Type B pancreatic cell (in vitro differentiated cells): ENCODE data around the gene IPO4. TPM values are rescaled to one million over a fixed set of nuclear protein-coding genes. Genes with fewer than 3 reads are reported as not detected.
"Not testable (repeated sequence)": the region's sequence is repeated elsewhere in the genome, so short reads cannot be mapped to it uniquely, and the experiment has no call there.

ENCODE experiments used
- DNase-seq: peaks from one replicate; pipeline ENCODE4 v3.0.0; 2021; ENCODE audit warnings: mixed read lengths; ENCODE audit not compliant: unreplicated experiment; ENCODE audit errors: extremely low spot score
- H3K27ac Mint-ChIP-seq: 2 replicates; pipeline ENCODE4 v1.8.0; 2021; ENCODE audit warnings: mild to moderate bottlenecking, mixed read lengths
- H3K27me3 Mint-ChIP-seq: 2 replicates; pipeline ENCODE4 v1.8.0; 2021; ENCODE audit warnings: mixed read lengths
- H3K36me3 Mint-ChIP-seq: 2 replicates; pipeline ENCODE4 v1.8.0; 2021; ENCODE audit warnings: mixed read lengths
- H3K4me1 Mint-ChIP-seq: one replicate; pipeline ENCODE4 v1.8.0; 2021; ENCODE audit warnings: mixed read lengths; ENCODE audit not compliant: unreplicated experiment
- H3K4me3 Mint-ChIP-seq: 2 replicates; pipeline ENCODE4 v1.8.0; 2021; ENCODE audit warnings: mild to moderate bottlenecking, mixed read lengths
- H3K9me3 Mint-ChIP-seq: 2 replicates; pipeline ENCODE4 v1.8.0; 2021; ENCODE audit warnings: mixed read lengths
- total RNA-seq: library from RNA; stranded (reverse); gene quantifications from 2 replicates; pipeline ENCODE4 v1.2.1, GENCODE V29; 2021; ENCODE audit warnings: low replicate concordance
- TF ChIP-seq, protein P1 (sequence below): fragments of 200-600 bp; sonication (generic); conservative IDR thresholded peaks from 2 replicates; pipeline ENCODE4 v1.5.0; 2021; ENCODE audit warnings: antibody characterized with exemption, mild to moderate bottlenecking

Gene IPO4
- total RNA-seq, 1 donor from 2014 or later = 67.1 TPM

- no peaks in the 10 kb centered on the region for H3K9me3 Mint-ChIP-seq
- no peak overlapping the region for H3K4me3 Mint-ChIP-seq
- H3K27me3 Mint-ChIP-seq = no peaks in the 10 kb centered on the region
- peaks cover 13% of the 10 kb centered on the region for H3K4me1 Mint-ChIP-seq
- peaks cover 9% of the 10 kb centered on the region for H3K36me3 Mint-ChIP-seq
- TF ChIP-seq, protein P1, sequence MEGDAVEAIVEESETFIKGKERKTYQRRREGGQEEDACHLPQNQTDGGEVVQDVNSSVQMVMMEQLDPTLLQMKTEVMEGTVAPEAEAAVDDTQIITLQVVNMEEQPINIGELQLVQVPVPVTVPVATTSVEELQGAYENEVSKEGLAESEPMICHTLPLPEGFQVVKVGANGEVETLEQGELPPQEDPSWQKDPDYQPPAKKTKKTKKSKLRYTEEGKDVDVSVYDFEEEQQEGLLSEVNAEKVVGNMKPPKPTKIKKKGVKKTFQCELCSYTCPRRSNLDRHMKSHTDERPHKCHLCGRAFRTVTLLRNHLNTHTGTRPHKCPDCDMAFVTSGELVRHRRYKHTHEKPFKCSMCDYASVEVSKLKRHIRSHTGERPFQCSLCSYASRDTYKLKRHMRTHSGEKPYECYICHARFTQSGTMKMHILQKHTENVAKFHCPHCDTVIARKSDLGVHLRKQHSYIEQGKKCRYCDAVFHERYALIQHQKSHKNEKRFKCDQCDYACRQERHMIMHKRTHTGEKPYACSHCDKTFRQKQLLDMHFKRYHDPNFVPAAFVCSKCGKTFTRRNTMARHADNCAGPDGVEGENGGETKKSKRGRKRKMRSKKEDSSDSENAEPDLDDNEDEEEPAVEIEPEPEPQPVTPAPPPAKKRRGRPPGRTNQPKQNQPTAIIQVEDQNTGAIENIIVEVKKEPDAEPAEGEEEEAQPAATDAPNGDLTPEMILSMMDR = no peak
- no peak overlapping the region for H3K27ac Mint-ChIP-seq
- DNase-seq = no peak
Measured at GRCh38 chr14:24219080-24219479, 30.5 kb upstream of the IPO4 start.

- not testable (repeated sequence) for H3K27ac Mint-ChIP-seq, H3K4me3 Mint-ChIP-seq
Measured at GRCh38 chr14:24216876-24217275, 28.3 kb upstream of the IPO4 start.

DNA sequence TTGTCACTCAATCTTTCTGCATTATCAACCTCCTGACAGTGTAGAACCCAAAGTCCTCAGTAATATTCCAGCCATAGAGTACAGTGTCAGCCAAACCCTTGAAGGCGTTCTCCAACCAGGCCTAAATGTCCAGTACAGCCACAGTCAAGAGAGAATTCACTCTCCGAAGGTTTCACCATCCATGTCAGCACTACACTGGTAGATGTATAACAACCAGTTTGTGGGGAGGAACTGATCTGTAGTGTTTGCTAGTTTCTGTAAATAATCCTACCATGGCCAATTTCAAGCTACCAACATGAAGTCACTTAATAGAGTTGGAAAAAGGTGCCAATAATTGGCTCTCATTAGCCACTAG lies 27.7 kb upstream of the IPO4 start:
- H3K4me1 Mint-ChIP-seq = peaks cover 27% of the 10 kb centered on the region
- TF ChIP-seq, protein P1 = no peak
- DNase-seq = no peak
- no peaks in the 10 kb centered on the region for H3K9me3 Mint-ChIP-seq
- peak overlapping the region; percentile 96 for H3K4me3 Mint-ChIP-seq
- no peaks in the 10 kb centered on the region for H3K27me3 Mint-ChIP-seq
- peaks cover 14% of the 10 kb centered on the region for H3K36me3 Mint-ChIP-seq
- H3K27ac Mint-ChIP-seq = peak overlapping the region; percentile 88

More at GRCh38 chr14:24216876-24217275, 28.3 kb upstream of the IPO4 start:
- DNase-seq, H3K9me3 Mint-ChIP-seq, H3K27me3 Mint-ChIP-seq: not testable (repeated sequence)
- H3K4me1 Mint-ChIP-seq = peaks cover 22% of the 10 kb centered on the region
- peaks cover 14% of the 10 kb centered on the region for H3K36me3 Mint-ChIP-seq

DNA sequence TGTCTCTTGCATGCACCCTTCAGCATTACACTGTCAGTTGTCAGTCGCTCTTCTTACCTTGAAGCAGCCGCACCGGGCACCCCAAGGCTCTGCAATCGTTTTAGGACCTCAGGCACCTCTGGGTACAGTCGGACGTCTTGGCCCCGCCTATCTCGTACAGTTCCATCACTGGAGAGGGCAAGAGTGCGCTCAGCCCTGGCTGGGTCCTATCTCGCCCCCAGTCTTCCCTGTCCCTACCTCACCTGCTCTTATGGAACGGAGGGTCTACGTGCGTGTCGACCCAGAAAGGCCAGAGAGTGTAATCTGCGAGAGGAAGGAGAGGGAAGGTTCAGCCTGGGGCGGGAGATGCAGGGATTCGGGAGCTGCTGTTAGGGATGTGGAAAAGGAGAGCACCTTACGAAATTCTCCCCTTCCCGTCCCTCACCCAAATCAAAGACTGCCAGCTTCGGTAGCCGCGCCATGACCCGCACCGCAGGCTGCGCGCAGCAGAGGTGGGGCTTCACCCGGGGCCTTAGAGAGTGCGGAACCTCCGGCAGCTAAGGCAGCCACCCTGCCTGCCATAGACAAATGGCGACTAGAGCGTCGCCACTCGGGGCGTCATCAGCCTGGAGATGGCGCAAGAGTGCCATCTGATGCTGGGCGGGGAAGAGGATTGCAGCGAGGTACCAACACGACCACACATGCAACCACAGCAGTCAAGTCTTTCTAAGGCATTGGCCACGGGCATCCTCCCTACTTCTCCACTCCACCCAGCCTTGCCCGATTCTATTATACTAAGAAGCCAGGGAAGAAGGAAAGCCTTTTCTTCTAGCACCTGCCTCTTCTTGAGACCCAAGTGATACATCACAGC lies 27.1 kb upstream of the IPO4 start, which contains the start of gene MDP1:
Gene MDP1 (minus strand): TSS at position 572 of the 850 bp plus-strand sequence. CDS start 111 bp downstream, at position 461.
- TF ChIP-seq, protein P1 = peak; percentile 64
- H3K27ac Mint-ChIP-seq = peak within 1 kb of the TSS; percentile 88
- peaks cover 27% of the 10 kb centered on the region for H3K4me1 Mint-ChIP-seq
- peaks cover 14% of the 10 kb centered on the region for H3K36me3 Mint-ChIP-seq
- peak; percentile 79 for DNase-seq
- H3K27me3 Mint-ChIP-seq = no peaks in the 10 kb centered on the region
- H3K9me3 Mint-ChIP-seq = no peaks in the 10 kb centered on the region
- H3K4me3 Mint-ChIP-seq = peak within 1 kb of the TSS; percentile 96

DNA sequence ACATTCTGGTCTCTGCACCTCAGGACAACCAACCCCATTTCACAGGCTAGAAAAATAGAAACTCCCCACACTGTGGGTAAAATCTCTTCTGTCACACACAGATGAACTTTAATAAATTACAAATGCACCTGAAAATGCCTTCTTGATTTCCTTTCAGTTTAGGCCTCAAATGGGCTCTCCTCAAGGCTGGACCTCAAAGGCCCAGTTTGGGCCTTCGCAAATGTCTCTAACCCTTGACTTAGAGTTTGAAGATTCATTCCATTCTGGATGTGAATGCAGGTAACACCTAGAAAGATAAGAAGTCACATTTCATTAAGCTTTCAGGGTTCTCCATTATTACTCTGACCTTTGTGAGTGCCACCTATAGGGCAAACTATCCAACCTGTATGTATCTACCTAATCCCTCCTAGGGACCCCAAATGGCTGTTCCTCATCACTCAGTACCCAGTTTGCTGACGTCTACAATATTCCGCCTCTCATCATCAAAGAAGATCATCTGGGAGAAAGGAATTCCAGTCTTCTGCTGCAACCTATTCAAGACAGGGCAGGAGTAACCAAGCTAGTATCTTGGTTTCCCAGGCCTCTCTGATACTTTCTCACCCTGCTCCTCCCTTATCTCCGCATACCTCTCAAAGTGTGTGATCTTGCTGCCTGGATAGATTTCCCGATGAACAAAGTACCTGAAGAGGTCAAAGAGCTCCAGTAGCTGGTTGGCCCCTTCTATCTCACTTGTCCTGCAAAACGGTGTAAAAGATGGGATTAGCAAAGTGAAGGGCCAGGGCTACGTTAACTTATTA lies 25.4 kb upstream of the IPO4 start:
- no peaks in the 10 kb centered on the region for H3K27me3 Mint-ChIP-seq
- H3K4me1 Mint-ChIP-seq = peaks cover 27% of the 10 kb centered on the region
- peak overlapping the region; percentile 97 for H3K4me3 Mint-ChIP-seq
- TF ChIP-seq, protein P1 = no peak
- peak overlapping the region; percentile 99 for H3K27ac Mint-ChIP-seq
- no peaks in the 10 kb centered on the region for H3K9me3 Mint-ChIP-seq
- peaks cover 22% of the 10 kb centered on the region for H3K36me3 Mint-ChIP-seq
- DNase-seq = no peak
